Mucosa of gallbladder (tissue), 1 donor: ENCODE data around the gene MTREX. TPM values are rescaled to one million over a fixed set of nuclear protein-coding genes. Genes with fewer than 3 reads are reported as not detected.
"Not testable (repeated sequence)": the region's sequence is repeated elsewhere in the genome, so short reads cannot be mapped to it uniquely, and the experiment has no call there.

Experiments
- DNase-seq: peaks from one replicate; pipeline ENCODE4 v3.0.0-alpha.2; 2020; ENCODE audit warnings: low spot score
- total RNA-seq: library from RNA; stranded (reverse); gene quantifications from one replicate; pipeline ENCODE4 v1.2.1, GENCODE V29; 2021
- donor health status: DM: no; HTN: no; CAD: no.

MTREX gene
- total RNA-seq, result 61.1 TPM

GRCh38 chr5:55307383-55308253 lies at the start of gene MTREX, which contains the start of gene DHX29:
TSS of gene MTREX (plus strand) at chr5:55307989. CDS start at chr5:55308014, 25 bp downstream.
TSS of gene DHX29 (minus strand) at chr5:55307694. CDS start at chr5:55307573, 121 bp downstream.
- peak; percentile 93 for DNase-seq

- no peak for DNase-seq
Measured at GRCh38 chr5:55258339-55258738, 49.5 kb upstream of the MTREX start.

GRCh38 chr5:55276771-55277170 lies 31.0 kb upstream of the MTREX start:
- DNase-seq, result no peak

- DNase-seq, result no peak
Measured at GRCh38 chr5:55278778-55279177, 29.0 kb upstream of the MTREX start.

- no peak for DNase-seq
Measured at GRCh38 chr5:55286411-55286933, 21.3 kb upstream of the MTREX start.

- DNase-seq, result no peak
Measured at GRCh38 chr5:55289808-55290207, 18.0 kb upstream of the MTREX start.

GRCh38 chr5:55290991-55291390 lies 16.8 kb upstream of the MTREX start:
- DNase-seq, result no peak

- no peak for DNase-seq
Measured at GRCh38 chr5:55294935-55295334, 12.9 kb upstream of the MTREX start.

GRCh38 chr5:55300890-55301289 lies 6.9 kb upstream of the MTREX start:
- DNase-seq, result no peak

GRCh38 chr5:55303238-55303690 lies 4.5 kb upstream of the MTREX start:
- no peak for DNase-seq

GRCh38 chr5:55304584-55304983 lies 3.2 kb upstream of the MTREX start:
- DNase-seq, result no peak

- no peak for DNase-seq
Measured at GRCh38 chr5:55305345-55305744, 2.4 kb upstream of the MTREX start.

GRCh38 chr5:55306641-55307382 lies 977 bp upstream of the MTREX start:
- no peak for DNase-seq

GRCh38 chr5:55308254-55308836 lies 556 bp downstream of the MTREX start:
- DNase-seq, result no peak

- DNase-seq, result no peak
Measured at GRCh38 chr5:55313870-55314617, 6.3 kb downstream of the MTREX start.

- DNase-seq, result no peak
Measured at GRCh38 chr5:55316289-55316688, 8.5 kb downstream of the MTREX start.

GRCh38 chr5:55316837-55317236 lies 9.0 kb downstream of the MTREX start:
- no peak for DNase-seq

GRCh38 chr5:55318237-55318636 lies 10.4 kb downstream of the MTREX start:
- not testable (repeated sequence) for DNase-seq

GRCh38 chr5:55319491-55319890 lies 11.7 kb downstream of the MTREX start:
- DNase-seq, result no peak

- DNase-seq, result no peak
Measured at GRCh38 chr5:55320571-55320970, 12.8 kb downstream of the MTREX start.

- DNase-seq, result no peak
Measured at GRCh38 chr5:55324006-55324405, 16.2 kb downstream of the MTREX start.
